HepG2 (cell line): Measurements from ENCODE around the gene AAMP. TPM values are rescaled to one million over a fixed set of nuclear protein-coding genes. Genes with fewer than 3 reads are reported as not detected.

Experiments
- ATAC-seq: fragments of 200-7000 bp; cut with Tn5 transposase; 3 replicates; pipeline ENCODE4 v1.9.1; 2020; ENCODE audit warnings: mild to moderate bottlenecking, moderate library complexity
- BruUV-seq: library from RNA; stranded (reverse); fragments of 400-500 nt; replicated peaks from 2 replicates; lab custom pipeline; 2021; lab: Mats Ljungman, UMichigan
- CTCF ChIA-PET: fragments of 300-600 bp; formaldehyde crosslinking; extraction: SDS; loops from one replicate; lab custom pipeline; 2021; ENCODE audit warnings: low total read pairs, inconsistent platforms, low intra/inter-chr PET ratio; lab: Yijun Ruan, JAX
- POLR2A ChIA-PET: fragments of 350-600 bp; sonication (Branson Sonifier 250); formaldehyde crosslinking; loops from one replicate; lab custom pipeline; 2020; ENCODE audit warnings: antibody characterized with exemption, inconsistent platforms; lab: Yijun Ruan, JAX
- DNase-seq: peaks from one replicate; pipeline ENCODE4 v3.0.0-alpha.2; 2015; ENCODE audit warnings: low spot score
- FAIRE-seq: peaks from 3 replicates; lab custom pipeline; 2011; peaks lifted over from hg19 to GRCh38; lab: Jason Lieb, UNC
- H2AFZ ChIP-seq: one replicate; pipeline ENCODE4 v1.6.1; 2011; ENCODE audit warnings: low read length, inconsistent platforms
- H3K27ac ChIP-seq: fragments of 300-600 bp; 3 replicates; pipeline ENCODE4 v1.8.0; 2011; ENCODE audit warnings: mixed run types, mild to moderate bottlenecking, mixed read lengths, low read length, inconsistent platforms; ENCODE audit not compliant: insufficient read depth; ENCODE audit errors: extremely low read length
- H3K27me3 ChIP-seq, 2 experiments: fragments of 200-600 bp in 1 of 2; 2 replicates in 1 of 2; 3 replicates in 1 of 2; pipeline versions ENCODE4 v1.6.0 to v1.8.0; 2011; ENCODE audit warnings: low read length in 2 of 2, mild to moderate bottlenecking in 2 of 2, moderate library complexity in 2 of 2, inconsistent platforms in 1 of 2; ENCODE audit not compliant: insufficient read depth in 2 of 2, control insufficient read depth in 1 of 2
- H3K36me3 ChIP-seq, 2 experiments: fragments of 200-600 bp in 1 of 2; replicated peaks in 1 of 2; 2 replicates in 1 of 2; 3 replicates in 1 of 2; pipeline versions ENCODE4 v1.5.1 to v1.8.0; 2011; ENCODE audit warnings: low read length in 2 of 2, inconsistent platforms in 1 of 2; ENCODE audit not compliant: insufficient read depth in 2 of 2, control insufficient read depth in 1 of 2
- H3K4me1 ChIP-seq: 2 replicates; pipeline ENCODE4 v1.5.1; 2012; ENCODE audit warnings: low read length, inconsistent platforms; ENCODE audit not compliant: insufficient read depth
- H3K4me2 ChIP-seq: 2 replicates; pipeline ENCODE4 v1.6.0; 2011; ENCODE audit warnings: low read depth, low read length, inconsistent platforms
- H3K4me3 ChIP-seq, 3 experiments: fragments of 200-600 bp in 1 of 3; sonication (generic), shearing (Covaris generic) in 1 of 3; replicated peaks in 1 of 3; 2 replicates each; pipeline ENCODE4 v1.5.1; 2011 to 2016; ENCODE audit warnings: low read length in 3 of 3, inconsistent platforms in 2 of 3, low read depth in 2 of 3, mild to moderate bottlenecking in 2 of 3, control low read depth in 1 of 3, mixed read lengths in 1 of 3; ENCODE audit not compliant: insufficient read depth in 1 of 3
- H3K79me2 ChIP-seq: one replicate; pipeline ENCODE4 v1.6.1; 2011; ENCODE audit warnings: low read length, inconsistent platforms; ENCODE audit not compliant: insufficient read depth
- H3K9ac ChIP-seq: 2 replicates; pipeline ENCODE4 v1.6.0; 2011; ENCODE audit warnings: mild to moderate bottlenecking, low read depth, low read length, inconsistent platforms; ENCODE audit not compliant: insufficient read depth
- H3K9me3 ChIP-seq: 2 replicates; pipeline ENCODE4 v1.5.1; 2012; ENCODE audit warnings: mild to moderate bottlenecking, low read length
- H4K20me1 ChIP-seq: 2 replicates; pipeline ENCODE4 v1.6.0; 2011; ENCODE audit warnings: inconsistent platforms, mild to moderate bottlenecking, low read length, moderate library complexity; ENCODE audit not compliant: insufficient read depth
- ERF ChIP-seq: IDR thresholded peaks from 2 replicates; pipeline ENCODE4 v1.6.1; 2018; ENCODE audit warnings: missing biosample characterization, missing genetic modification reagents
- FOSL2 ChIP-seq: sonication (generic); formaldehyde crosslinking; IDR thresholded peaks from 2 replicates; pipeline ENCODE4 v1.4.0; 2020; ENCODE audit warnings: missing genetic modification reagents
- KAT8 ChIP-seq: IDR thresholded peaks from 2 replicates; pipeline ENCODE4 v1.6.1; 2016; ENCODE audit warnings: missing genetic modification reagents, missing compliant biosample characterization
- RARA ChIP-seq: IDR thresholded peaks from 2 replicates; pipeline ENCODE4 v1.6.1; 2016; ENCODE audit warnings: missing genetic modification reagents, missing compliant biosample characterization
- SKI ChIP-seq: fragments of 450-650 bp; IDR thresholded peaks from one replicate; pipeline ENCODE4 v1.6.1; 2018; ENCODE audit warnings: mild to moderate bottlenecking; ENCODE audit not compliant: partially characterized antibody
- U2AF2 ChIP-seq: fragments of 200-400 bp; formaldehyde crosslinking; IDR thresholded peaks from 2 replicates; pipeline ENCODE4 v1.6.1; 2017; ENCODE audit warnings: low read depth, mild to moderate bottlenecking, low read length
- ZBTB38 ChIP-seq: sonication (generic); formaldehyde crosslinking; IDR thresholded peaks from 2 replicates; pipeline ENCODE4 v1.5.1; 2020; ENCODE audit warnings: mild to moderate bottlenecking, missing genetic modification reagents
- ZC3H13 ChIP-seq: sonication (generic); formaldehyde crosslinking; IDR thresholded peaks from 2 replicates; pipeline ENCODE4 v1.8.1; 2023; ENCODE audit warnings: mild to moderate bottlenecking, missing genetic modification reagents, moderate library complexity
- ZFP82 ChIP-seq: sonication (generic); formaldehyde crosslinking; IDR thresholded peaks from 2 replicates; pipeline ENCODE4 v1.5.1; 2020; ENCODE audit warnings: mild to moderate bottlenecking, missing genetic modification reagents, borderline replicate concordance
- ZFYVE20 ChIP-seq: sonication (generic); formaldehyde crosslinking; IDR thresholded peaks from 2 replicates; pipeline ENCODE4 v1.8.0; 2023; ENCODE audit warnings: low read depth, mild to moderate bottlenecking, moderate library complexity, missing genetic modification reagents, borderline replicate concordance
- ZNF30 ChIP-seq: sonication (generic); formaldehyde crosslinking; IDR thresholded peaks from 2 replicates; pipeline ENCODE4 v1.5.0; 2020; ENCODE audit warnings: mild to moderate bottlenecking, missing genetic modification reagents
- ZNF674 ChIP-seq: sonication (generic); formaldehyde crosslinking; IDR thresholded peaks from 2 replicates; pipeline ENCODE4 v1.5.0; 2020; ENCODE audit warnings: low read depth, mild to moderate bottlenecking, missing genetic modification reagents
- WGBS: methylation state at CpG from one replicate; pipeline ENCODE4 v1.1.6; 2017; ENCODE audit warnings: low lambda C conversion rate; 5-methylcytosine and 5-hydroxymethylcytosine counted together
- in situ Hi-C: cut with HindIII; loops from 2 replicates; pipeline ENCODE4 v1.10.0; 2017; ENCODE audit warnings: low pct_unique_long_range_greater_than_20kb; ENCODE audit not compliant: extremely low pct_ligation_motif_present
- intact Hi-C: fragments of 100-400 bp; cut with micrococcal nuclease; formaldehyde crosslinking; loops from one replicate; pipeline ENCODE4 v1.10.0; 2022; ENCODE audit not compliant: unreplicated experiment
- polyA plus RNA-seq, 8 experiments: library from polyadenylated mRNA; depleted of rRNA in 3 of 8; stranded (reverse) in 7 of 8; unstranded in 1 of 8; fragments of >200 nt; fragmentation: Illumina TruSeq in 4 of 8; extraction: Trizol in 4 of 8; gene quantifications; 2 replicates each; pipeline versions ENCODE4 v1.2.1 to v1.2.3, GENCODE V29; 2011 to 2016; ENCODE audit warnings: low read depth in 4 of 8, missing spikeins in 1 of 8, mixed read lengths in 1 of 8; ENCODE audit not compliant: insufficient read depth in 1 of 8
- total RNA-seq, 5 experiments: library from RNA; depleted of rRNA; stranded (reverse); fragments of >200 nt; fragmentation: Illumina TruSeq; extraction: Trizol; gene quantifications; 2 replicates each; pipeline ENCODE4 v1.2.3, GENCODE V29; 2016; ENCODE audit warnings: low read depth in 1 of 5
- TF ChIP-seq, protein P1 (sequence below): sonication (generic); formaldehyde crosslinking; IDR thresholded peaks from 2 replicates; pipeline ENCODE4 v1.5.1; 2020; ENCODE audit warnings: mild to moderate bottlenecking, missing genetic modification reagents, moderate library complexity
- TF ChIP-seq, protein P2 (sequence below): sonication (generic); formaldehyde crosslinking; IDR thresholded peaks from 2 replicates; pipeline ENCODE4 v1.8.1; 2022; ENCODE audit warnings: mild to moderate bottlenecking, missing genetic modification reagents
- TF ChIP-seq, protein P3 (sequence below): sonication (generic); formaldehyde crosslinking; IDR thresholded peaks from 2 replicates; pipeline ENCODE4 v1.8.1; 2023; ENCODE audit warnings: mild to moderate bottlenecking, missing genetic modification reagents

Gene AAMP
- total and polyA plus RNA-seq, 2 of the 13 experiments (the other 11 are each of a cell fraction or from before 2014, with no cell fraction given): 110 to 186 TPM

DNA sequence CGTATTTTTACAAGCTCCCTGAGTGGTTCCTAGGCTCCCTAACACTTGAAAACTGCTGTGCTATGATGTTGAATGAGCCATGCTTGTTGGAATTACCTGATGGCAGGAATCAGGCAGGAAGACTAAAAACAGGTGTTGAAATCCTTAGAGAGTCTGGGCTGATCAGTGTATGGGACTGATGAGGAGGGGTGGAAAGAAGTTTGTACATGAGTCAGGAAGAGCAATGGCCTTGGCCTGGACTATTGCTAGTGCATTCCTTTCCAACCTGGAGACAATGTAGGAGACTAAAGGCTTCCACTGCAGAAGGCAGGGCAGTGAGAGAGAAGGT lies 47.3 kb upstream of the AAMP start:
- Histone ChIP-seq H3K27me3 (no peaks in the 10 kb centered on the region), H3K4me2 (peak overlapping the region; percentile 55; the same call in 1 of the 2 replicates), H3K27ac (peak overlapping the region; percentile 1), H3K9me3 (no peaks in the 10 kb centered on the region), H3K4me3 (no peak overlapping the region), H3K4me1 (peaks cover 62% of the 10 kb centered on the region), H2AFZ (no peak overlapping the region), H3K36me3 (no peaks in the 10 kb centered on the region), H4K20me1 (no peaks in the 10 kb centered on the region), H3K79me2 (no peaks in the 10 kb centered on the region), H3K9ac (no peak overlapping the region; the same call in 1 of the 2 replicates)
- no peak for FAIRE-seq
- ChIA-PET POLR2A (interaction anchor here (0.7 kb wide), 1 partner anchor 24 kb away, joined by 5 read pairs; no protein-coding TSS in a partner anchor), CTCF (no interaction called here)
- intact Hi-C loops: no loop called here
- DNase-seq: peak; percentile 53
- 29% methylated on average over 1 of the region's 1 CpG for WGBS
- TF ChIP-seq ERF (CRISPR knock-in tag): 0 out of 2 replicates have a peak, but pooled peaks have one; percentile 6
- no peak for TF ChIP-seq U2AF2
- TF ChIP-seq ZC3H13: no peak
- no peak for TF ChIP-seq ZNF30 (CRISPR knock-in tag)
- no peak for TF ChIP-seq ZFP82 (CRISPR knock-in tag)
- 0 out of 2 replicates have a peak, but pooled peaks have one; percentile 9 for TF ChIP-seq RARA (CRISPR knock-in tag)
- TF ChIP-seq KAT8 (CRISPR knock-in tag): 0 out of 2 replicates have a peak, but pooled peaks have one; percentile 5
- TF ChIP-seq ZBTB38 (CRISPR knock-in tag): no peak
- no peak for TF ChIP-seq ZNF674 (CRISPR knock-in tag)
- TF ChIP-seq, protein P1, sequence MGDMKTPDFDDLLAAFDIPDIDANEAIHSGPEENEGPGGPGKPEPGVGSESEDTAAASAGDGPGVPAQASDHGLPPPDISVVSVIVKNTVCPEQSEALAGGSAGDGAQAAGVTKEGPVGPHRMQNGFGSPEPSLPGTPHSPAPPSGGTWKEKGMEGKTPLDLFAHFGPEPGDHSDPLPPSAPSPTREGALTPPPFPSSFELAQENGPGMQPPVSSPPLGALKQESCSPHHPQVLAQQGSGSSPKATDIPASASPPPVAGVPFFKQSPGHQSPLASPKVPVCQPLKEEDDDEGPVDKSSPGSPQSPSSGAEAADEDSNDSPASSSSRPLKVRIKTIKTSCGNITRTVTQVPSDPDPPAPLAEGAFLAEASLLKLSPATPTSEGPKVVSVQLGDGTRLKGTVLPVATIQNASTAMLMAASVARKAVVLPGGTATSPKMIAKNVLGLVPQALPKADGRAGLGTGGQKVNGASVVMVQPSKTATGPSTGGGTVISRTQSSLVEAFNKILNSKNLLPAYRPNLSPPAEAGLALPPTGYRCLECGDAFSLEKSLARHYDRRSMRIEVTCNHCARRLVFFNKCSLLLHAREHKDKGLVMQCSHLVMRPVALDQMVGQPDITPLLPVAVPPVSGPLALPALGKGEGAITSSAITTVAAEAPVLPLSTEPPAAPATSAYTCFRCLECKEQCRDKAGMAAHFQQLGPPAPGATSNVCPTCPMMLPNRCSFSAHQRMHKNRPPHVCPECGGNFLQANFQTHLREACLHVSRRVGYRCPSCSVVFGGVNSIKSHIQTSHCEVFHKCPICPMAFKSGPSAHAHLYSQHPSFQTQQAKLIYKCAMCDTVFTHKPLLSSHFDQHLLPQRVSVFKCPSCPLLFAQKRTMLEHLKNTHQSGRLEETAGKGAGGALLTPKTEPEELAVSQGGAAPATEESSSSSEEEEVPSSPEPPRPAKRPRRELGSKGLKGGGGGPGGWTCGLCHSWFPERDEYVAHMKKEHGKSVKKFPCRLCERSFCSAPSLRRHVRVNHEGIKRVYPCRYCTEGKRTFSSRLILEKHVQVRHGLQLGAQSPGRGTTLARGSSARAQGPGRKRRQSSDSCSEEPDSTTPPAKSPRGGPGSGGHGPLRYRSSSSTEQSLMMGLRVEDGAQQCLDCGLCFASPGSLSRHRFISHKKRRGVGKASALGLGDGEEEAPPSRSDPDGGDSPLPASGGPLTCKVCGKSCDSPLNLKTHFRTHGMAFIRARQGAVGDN (CRISPR knock-in tag): no peak
- TF ChIP-seq FOSL2 (CRISPR knock-in tag): peak; percentile 57
- TF ChIP-seq, protein P2, sequence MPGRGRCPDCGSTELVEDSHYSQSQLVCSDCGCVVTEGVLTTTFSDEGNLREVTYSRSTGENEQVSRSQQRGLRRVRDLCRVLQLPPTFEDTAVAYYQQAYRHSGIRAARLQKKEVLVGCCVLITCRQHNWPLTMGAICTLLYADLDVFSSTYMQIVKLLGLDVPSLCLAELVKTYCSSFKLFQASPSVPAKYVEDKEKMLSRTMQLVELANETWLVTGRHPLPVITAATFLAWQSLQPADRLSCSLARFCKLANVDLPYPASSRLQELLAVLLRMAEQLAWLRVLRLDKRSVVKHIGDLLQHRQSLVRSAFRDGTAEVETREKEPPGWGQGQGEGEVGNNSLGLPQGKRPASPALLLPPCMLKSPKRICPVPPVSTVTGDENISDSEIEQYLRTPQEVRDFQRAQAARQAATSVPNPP (CRISPR knock-in tag): no peak
- TF ChIP-seq SKI: no peak
- TF ChIP-seq ZFYVE20 (CRISPR knock-in tag): no peak
- TF ChIP-seq, protein P3, sequence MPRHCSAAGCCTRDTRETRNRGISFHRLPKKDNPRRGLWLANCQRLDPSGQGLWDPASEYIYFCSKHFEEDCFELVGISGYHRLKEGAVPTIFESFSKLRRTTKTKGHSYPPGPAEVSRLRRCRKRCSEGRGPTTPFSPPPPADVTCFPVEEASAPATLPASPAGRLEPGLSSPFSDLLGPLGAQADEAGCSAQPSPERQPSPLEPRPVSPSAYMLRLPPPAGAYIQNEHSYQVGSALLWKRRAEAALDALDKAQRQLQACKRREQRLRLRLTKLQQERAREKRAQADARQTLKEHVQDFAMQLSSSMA (CRISPR knock-in tag): no peak
- ATAC-seq: peak; percentile 55
- in situ Hi-C loops: no loop called here
- BruUV-seq: no TSS peak
